Endodermal cell (in vitro differentiated cells): Measurements from ENCODE around the gene CHAF1A. TPM values are rescaled to one million over a fixed set of nuclear protein-coding genes. Genes with fewer than 3 reads are reported as not detected.

ENCODE experiments used
- DNase-seq: peaks from one replicate; pipeline ENCODE4 v3.0.0-alpha.2; 2017
- H3K27ac ChIP-seq: 2 replicates; pipeline ENCODE4 v1.5.1; 2013; ENCODE audit warnings: mild to moderate bottlenecking, low read depth, low read length, moderate library complexity
- H3K27me3 ChIP-seq: 2 replicates; pipeline ENCODE4 v1.6.1; 2013; ENCODE audit warnings: mild to moderate bottlenecking, low read length, moderate library complexity; ENCODE audit not compliant: insufficient read depth, control insufficient read depth, poor library complexity, severe bottlenecking
- H3K36me3 ChIP-seq: 2 replicates; pipeline ENCODE4 v1.7.0; 2013; ENCODE audit warnings: mild to moderate bottlenecking, low read length, moderate library complexity; ENCODE audit not compliant: control insufficient read depth, insufficient read depth
- H3K4me1 ChIP-seq: one replicate; pipeline ENCODE4 v1.7.0; 2013; ENCODE audit warnings: low read length; ENCODE audit not compliant: control insufficient read depth, insufficient read depth
- H3K4me3 ChIP-seq: 2 replicates; pipeline ENCODE4 v1.5.1; 2013; ENCODE audit warnings: mild to moderate bottlenecking, low read length, moderate library complexity
- H3K9ac ChIP-seq: 2 replicates; pipeline ENCODE4 v1.6.1; 2013; ENCODE audit warnings: mild to moderate bottlenecking, low read length, moderate library complexity; ENCODE audit not compliant: poor library complexity, severe bottlenecking; ENCODE audit errors: extremely low read depth
- H3K9me3 ChIP-seq: 2 replicates; pipeline ENCODE4 v1.6.1; 2013; ENCODE audit warnings: mild to moderate bottlenecking, low read length, moderate library complexity; ENCODE audit not compliant: control insufficient read depth
- H3K27ac Mint-ChIP-seq: 2 replicates; pipeline ENCODE4 v1.8.0; 2020; ENCODE audit warnings: mixed read lengths
- H3K27me3 Mint-ChIP-seq: 2 replicates; pipeline ENCODE4 v1.8.0; 2021; ENCODE audit warnings: mild to moderate bottlenecking, mixed read lengths; ENCODE audit not compliant: insufficient read depth
- H3K36me3 Mint-ChIP-seq: 2 replicates; pipeline ENCODE4 v1.8.0; 2020; ENCODE audit warnings: low read depth, mixed read lengths
- H3K4me1 Mint-ChIP-seq: 2 replicates; pipeline ENCODE4 v1.8.0; 2020; ENCODE audit warnings: mixed read lengths
- H3K4me3 Mint-ChIP-seq: 2 replicates; pipeline ENCODE4 v1.8.0; 2020; ENCODE audit warnings: mild to moderate bottlenecking, moderate library complexity, mixed read lengths
- H3K9me3 Mint-ChIP-seq: 2 replicates; pipeline ENCODE4 v1.8.0; 2020; ENCODE audit warnings: mild to moderate bottlenecking, mixed read lengths
- CTCF ChIP-seq: fragments of 200-600 bp; sonication (generic); conservative IDR thresholded peaks from 2 replicates; pipeline ENCODE4 v1.5.0; 2021; ENCODE audit warnings: antibody characterized with exemption, mild to moderate bottlenecking
- WGBS, 2 experiments: methylation state at CpG; one replicate each; pipeline versions ENCODE4 v1.1.5 to v1.1.7; 2013; ENCODE audit warnings: missing lambda C conversion rate in 2 of 2, mixed read lengths in 1 of 2; ENCODE audit not compliant: insufficient coverage in 1 of 2, insufficient read length in 1 of 2; 5-methylcytosine and 5-hydroxymethylcytosine counted together
- total RNA-seq, 2 donors: library from RNA; stranded (reverse); fragmentation: NEBNext Ultra II Directional in 1 of 2; extraction: Animal tissue kit (Norgen Biotek cat#: 25700) in 1 of 2; gene quantifications; 2 replicates in 1 of 2; 3 replicates in 1 of 2; pipeline ENCODE4 v1.2.1, GENCODE V29; 2021

CHAF1A gene
- total RNA-seq, 2 donors from 2014 or later = 70.7 to 76.9 TPM

- H3K4me3 ChIP-seq = no peak overlapping the region
- no peaks in the 10 kb centered on the region for H3K27me3 ChIP-seq
- H3K4me1 ChIP-seq = no peaks in the 10 kb centered on the region
- Mint-ChIP-seq H3K9me3 (no peaks in the 10 kb centered on the region), H3K4me3 (no peak overlapping the region), H3K36me3 (peaks cover 23% of the 10 kb centered on the region), H3K4me1 (no peaks in the 10 kb centered on the region), H3K27ac (no peak overlapping the region), H3K27me3 (no peaks in the 10 kb centered on the region)
- 91 to 95% methylated on average over 15 to 17 of the region's 17 CpGs for WGBS, 2 experiments
- peaks cover 40% of the 10 kb centered on the region for H3K36me3 ChIP-seq
- DNase-seq = no peak
- no peak overlapping the region for H3K27ac ChIP-seq
- H3K9ac ChIP-seq = no peak overlapping the region
- H3K9me3 ChIP-seq = no peaks in the 10 kb centered on the region
- TF ChIP-seq CTCF = no peak
Measured at GRCh38 chr19:4354897-4355296, 47.5 kb upstream of the CHAF1A start.

GRCh38 chr19:4357095-4357797, 45.2 kb upstream of the CHAF1A start:
- no peaks in the 10 kb centered on the region for H3K9me3 Mint-ChIP-seq
- WGBS, 2 experiments = 90 to 95% methylated on average over 10 to 21 of the region's 23 CpGs
- TF ChIP-seq CTCF = no peak
- Histone ChIP-seq H3K9me3 (no peaks in the 10 kb centered on the region), H3K4me3 (no peak overlapping the region), H3K27ac (peak overlapping the region; percentile 41), H3K4me1 (peaks cover 3% of the 10 kb centered on the region), H3K36me3 (peaks cover 40% of the 10 kb centered on the region), H3K9ac (no peak overlapping the region), H3K27me3 (no peaks in the 10 kb centered on the region)
- H3K4me1 Mint-ChIP-seq = peaks cover 7% of the 10 kb centered on the region
- H3K36me3 Mint-ChIP-seq = peaks cover 23% of the 10 kb centered on the region
- H3K27ac Mint-ChIP-seq = no peak overlapping the region
- H3K4me3 Mint-ChIP-seq = no peak overlapping the region
- DNase-seq = peak; percentile 45
- H3K27me3 Mint-ChIP-seq = no peaks in the 10 kb centered on the region

- Histone ChIP-seq H3K4me1 (peaks cover 3% of the 10 kb centered on the region), H3K9me3 (no peaks in the 10 kb centered on the region), H3K27ac (no peak overlapping the region), H3K9ac (no peak overlapping the region), H3K4me3 (no peak overlapping the region), H3K27me3 (no peaks in the 10 kb centered on the region), H3K36me3 (peaks cover 38% of the 10 kb centered on the region)
- Mint-ChIP-seq H3K4me1 (peaks cover 7% of the 10 kb centered on the region), H3K27ac (no peak overlapping the region), H3K4me3 (no peak overlapping the region), H3K9me3 (no peaks in the 10 kb centered on the region), H3K27me3 (no peaks in the 10 kb centered on the region), H3K36me3 (peaks cover 20% of the 10 kb centered on the region)
- 95 to 100% methylated on average over 15 to 16 of the region's 16 CpGs for WGBS, 2 experiments
- DNase-seq = peak; percentile 47
- no peak for TF ChIP-seq CTCF
Measured at GRCh38 chr19:4357921-4358326, 44.5 kb upstream of the CHAF1A start.
